Omental fat pad (tissue), 4 donors: Measurements from ENCODE around the gene GAB1. TPM values are rescaled to one million over a fixed set of nuclear protein-coding genes. Genes with fewer than 3 reads are reported as not detected.

Experiments
- ATAC-seq: fragments of 150-250 bp; one replicate; pipeline ENCODE4 v1.9.1; 2016; ENCODE audit warnings: mild to moderate bottlenecking, moderate library complexity; ENCODE audit not compliant: low FRiP score
- DNase-seq: peaks from one replicate; pipeline ENCODE4 v3.0.0-alpha.2; 2019; ENCODE audit warnings: low spot score
- total RNA-seq, 4 donors: library from RNA; depleted of rRNA; stranded (reverse); fragments of >200 nt; gene quantifications; one replicate each; pipeline ENCODE4 v1.1.0, GENCODE V29; 2016
- TF ChIP-seq, protein P1 (sequence below), 3 donors: fragments of 450-650 bp; IDR thresholded peaks; one replicate each; pipeline ENCODE4 v1.5.1; 2016 to 2017; ENCODE audit warnings: antibody characterized with exemption in 3 of 3, mild to moderate bottlenecking in 3 of 3, moderate library complexity in 2 of 3

The GAB1 gene
- total RNA-seq, 4 donors from 2014 or later = 9.4 to 32.2 (median 29.4) TPM

GRCh38 chr4:143477487-143477886 is 140.8 kb downstream of the GAB1 start:
- ATAC-seq = no peak

GRCh38 chr4:143481361-143481760 is 144.7 kb downstream of the GAB1 start:
- DNase-seq (no peak), ATAC-seq (no peak)
- TF ChIP-seq, protein P1, sequence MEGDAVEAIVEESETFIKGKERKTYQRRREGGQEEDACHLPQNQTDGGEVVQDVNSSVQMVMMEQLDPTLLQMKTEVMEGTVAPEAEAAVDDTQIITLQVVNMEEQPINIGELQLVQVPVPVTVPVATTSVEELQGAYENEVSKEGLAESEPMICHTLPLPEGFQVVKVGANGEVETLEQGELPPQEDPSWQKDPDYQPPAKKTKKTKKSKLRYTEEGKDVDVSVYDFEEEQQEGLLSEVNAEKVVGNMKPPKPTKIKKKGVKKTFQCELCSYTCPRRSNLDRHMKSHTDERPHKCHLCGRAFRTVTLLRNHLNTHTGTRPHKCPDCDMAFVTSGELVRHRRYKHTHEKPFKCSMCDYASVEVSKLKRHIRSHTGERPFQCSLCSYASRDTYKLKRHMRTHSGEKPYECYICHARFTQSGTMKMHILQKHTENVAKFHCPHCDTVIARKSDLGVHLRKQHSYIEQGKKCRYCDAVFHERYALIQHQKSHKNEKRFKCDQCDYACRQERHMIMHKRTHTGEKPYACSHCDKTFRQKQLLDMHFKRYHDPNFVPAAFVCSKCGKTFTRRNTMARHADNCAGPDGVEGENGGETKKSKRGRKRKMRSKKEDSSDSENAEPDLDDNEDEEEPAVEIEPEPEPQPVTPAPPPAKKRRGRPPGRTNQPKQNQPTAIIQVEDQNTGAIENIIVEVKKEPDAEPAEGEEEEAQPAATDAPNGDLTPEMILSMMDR (IDR thresholded peaks at IDR 0.05) = no peak

More at GRCh38 chr4:143477487-143477886, 140.8 kb downstream of the GAB1 start:
- TF ChIP-seq, protein P1 (IDR thresholded peaks at IDR 0.05) = no peak
- no peak for DNase-seq

- DNase-seq = no peak
- TF ChIP-seq, protein P1 (IDR thresholded peaks at IDR 0.05) = no peak
- ATAC-seq = no peak
These were observed 146.2 kb downstream of the GAB1 start for GRCh38 chr4:143482840-143483239.

- TF ChIP-seq, protein P1 (IDR thresholded peaks at IDR 0.05) = no peak
- no peak for ATAC-seq
- no peak for DNase-seq
These were observed 149.6 kb downstream of the GAB1 start for GRCh38 chr4:143486314-143486713.

- TF ChIP-seq, protein P1 (IDR thresholded peaks at IDR 0.05) = no peak
- no peak for DNase-seq
- ATAC-seq = no peak
These were observed 152.0 kb downstream of the GAB1 start for GRCh38 chr4:143488687-143489086.

DNA sequence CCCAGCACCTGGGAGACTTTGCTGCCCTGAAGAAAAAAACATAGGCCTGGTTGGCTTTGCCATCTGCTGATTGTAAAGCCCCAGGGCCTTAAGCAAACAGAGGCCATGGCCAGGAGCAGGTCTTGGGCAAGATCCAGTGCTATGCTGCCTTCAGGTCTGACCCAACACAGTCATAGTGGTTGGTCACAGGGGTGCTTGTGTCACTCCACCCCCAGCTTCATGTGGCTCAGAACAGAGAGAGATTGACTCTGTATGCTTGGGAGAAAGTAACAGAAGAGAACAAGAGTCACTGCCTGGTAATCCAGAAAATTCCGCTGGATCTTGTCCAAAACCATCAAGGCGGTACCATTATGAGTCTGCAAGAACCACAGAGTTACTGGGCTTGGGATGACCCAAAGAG is 152.4 kb downstream of the GAB1 start:
- TF ChIP-seq, protein P1 (IDR thresholded peaks at IDR 0.05) = no peak
- no peak for ATAC-seq
- no peak for DNase-seq

- DNase-seq (no peak), ATAC-seq (no peak)
- TF ChIP-seq, protein P1 (IDR thresholded peaks at IDR 0.05) = no peak
These were observed 161.3 kb downstream of the GAB1 start for GRCh38 chr4:143498021-143498420.
